Measurements from ENCODE around the gene SNX32. TPM values are rescaled to one million over a fixed set of nuclear protein-coding genes. Genes with fewer than 3 reads are reported as not detected.

Gene SNX32
- total and polyA plus RNA-seq, 2 donors (not counting 3 experiments of a cell fraction or from before 2014, with no cell fraction given): 0.19 TPM; not detected in 1

- H3K27ac ChIP-seq (ENCODE audit: insufficient read depth, low read depth, low read length): peak overlapping the region; percentile 37
- no peaks in the 10 kb centered on the region for H3K9me1 ChIP-seq (replicated peaks; ENCODE audit: control insufficient read depth, extremely low read depth, insufficient read depth, low read length)
- ChIA-PET CTCF (interaction anchor here (1.2 to 6.7 kb wide), 9 partner anchors 10 to 261 kb away, joined by 4 to 75 read pairs (median 8); partner anchors contain the start of genes AP5B1 and CFL1), POLR2A (interaction anchor here (0.6 to 6.7 kb wide), 4 partner anchors 18 to 164 kb away, joined by 3 to 67 read pairs (median 16); partner anchors contain the start of genes CFL1 and MUS81)
- H3K36me3 ChIP-seq (ENCODE audit: control insufficient read depth in 2 of 2, extremely low read depth in 1 of 2, insufficient read depth in 2 of 2, low read length in 2 of 2): peaks cover 4 to 29% of the 10 kb centered on the region in 2 experiments
- H4K20me1 ChIP-seq (replicated peaks; ENCODE audit: control insufficient read depth, extremely low read depth, insufficient read depth, low read length): no peaks in the 10 kb centered on the region
- H3K4me3 ChIP-seq (replicated peaks in 1 of 3; ENCODE audit: insufficient read depth in 1 of 3, low read depth in 1 of 3, low read length in 3 of 3): peak overlapping the region in 2 of 3 experiments; percentile 64 to 66
- TF ChIP-seq JUN (IDR thresholded peaks at IDR 0.05; ENCODE audit: borderline replicate concordance, insufficient read depth, insufficient read length, low read depth) (no peak), GATA2 (IDR thresholded peaks at IDR 0.05; ENCODE audit: insufficient read depth, insufficient read length, low read depth, low read length) (no peak), MAX (IDR thresholded peaks at IDR 0.05; ENCODE audit: insufficient read depth, insufficient read length) (no peak), MYC (IDR thresholded peaks at IDR 0.05; ENCODE audit: low read depth, low read length) (no peak), FOS (IDR thresholded peaks at IDR 0.05; ENCODE audit: borderline replicate concordance, insufficient read depth, low read length) (no peak), POLR2A (IDR thresholded peaks at IDR 0.05; ENCODE audit: low read depth, low read length) (no peak), CTCF (IDR thresholded peaks at IDR 0.05; ENCODE audit: extremely low read depth in 1 of 2, insufficient read depth in 1 of 2, low read depth in 1 of 2, low read length in 2 of 2) (no peak), POLR2AphosphoS5 (IDR thresholded peaks at IDR 0.05; ENCODE audit: insufficient read depth, low read depth, low read length) (no peak)
- peak overlapping the region; percentile 61 for H3K9ac ChIP-seq (replicated peaks; ENCODE audit: extremely low read depth, insufficient read depth, low read length)
- DNase-seq (ENCODE audit: low read depth, low spot score): no peak
- intact Hi-C loops (cut with micrococcal nuclease) (loop anchor here (5.0 kb wide), 1 partner anchor 45 kb away; no protein-coding TSS in a partner anchor), dilution Hi-C loops (cut with MboI; ENCODE audit: extremely low pct_ligation_motif_present, low sequenced_read_pairs) (no loop called here)
- no peaks in the 10 kb centered on the region for H3K27me3 ChIP-seq (ENCODE audit: control insufficient read depth in 2 of 2, insufficient read depth in 2 of 2, low read length in 2 of 2)
- FAIRE-seq: no peak
- H3K4me2 ChIP-seq (ENCODE audit: insufficient read depth, low read length): peak overlapping the region; percentile 62
- H2AFZ ChIP-seq (ENCODE audit: low read depth, low read length): no peak overlapping the region
- H3K9me3 ChIP-seq (replicated peaks; ENCODE audit: control insufficient read depth, insufficient read depth, low read length): no peaks in the 10 kb centered on the region
- H3K79me2 ChIP-seq (ENCODE audit: control insufficient read depth, insufficient read depth, low read length): peaks cover 25% of the 10 kb centered on the region
- BruUV-seq (replicated peaks): no TSS peak
- H3K4me1 ChIP-seq (ENCODE audit: control insufficient read depth, extremely low read depth, insufficient read depth, low read length): peaks cover 32% of the 10 kb centered on the region
Measured at GRCh38 chr11:65886826-65887722, 53.3 kb downstream of the SNX32 start.

Data from endothelial cell of umbilical vein (primary cell).